K562 (cell line): ENCODE results near the gene DLGAP1. TPM values are rescaled to one million over a fixed set of nuclear protein-coding genes. Genes with fewer than 3 reads are reported as not detected.

Source experiments
- ATAC-seq: fragments of 200-7000 bp; cut with Tn5 transposase; 3 replicates; pipeline ENCODE4 v1.9.1; 2020; ENCODE audit warnings: moderate library complexity
- BruUV-seq: library from RNA; stranded (reverse); fragments of 400-500 nt; replicated peaks from 2 replicates; lab custom pipeline; 2021; lab: Mats Ljungman, UMichigan
- CTCF ChIA-PET: fragments of 300-600 bp; formaldehyde crosslinking; extraction: SDS; loops from one replicate; lab custom pipeline; 2021; ENCODE audit warnings: low intra/inter-chr PET ratio; lab: Yijun Ruan, JAX
- POLR2A ChIA-PET: fragments of 300-600, 350-650 bp; sonication (Branson Sonifier 250); formaldehyde crosslinking; extraction: SDS; loops from one replicate; lab custom pipeline; 2021; ENCODE audit warnings: antibody characterized with exemption, inconsistent platforms; lab: Yijun Ruan, JAX
- DNase-seq, 4 experiments: peaks; one replicate each; pipeline versions ENCODE4 v3.0.0 to v3.0.0-alpha.2; 2011 to 2018; ENCODE audit warnings: low spot score in 3 of 4, mixed read lengths in 3 of 4; ENCODE audit errors: extremely low read depth in 1 of 4
- FAIRE-seq: peaks from 2 replicates; lab custom pipeline; 2011; peaks lifted over from hg19 to GRCh38; lab: Jason Lieb, UNC
- H2AFZ ChIP-seq: 2 replicates; pipeline ENCODE4 v1.6.0; 2011; ENCODE audit warnings: low read depth, low read length, control low read depth, inconsistent platforms
- H3K27ac ChIP-seq: fragments of 200-600 bp; 3 replicates; pipeline ENCODE4 v1.8.0; 2011; ENCODE audit warnings: low read depth, mild to moderate bottlenecking, control low read depth, inconsistent platforms, low read length, moderate library complexity, mixed read lengths; ENCODE audit errors: extremely low read depth
- H3K27me3 ChIP-seq, 2 experiments: fragments of 300-600 bp in 1 of 2; 2 replicates in 1 of 2; 3 replicates in 1 of 2; pipeline versions ENCODE4 v1.6.0 to v1.8.0; 2011; ENCODE audit warnings: inconsistent platforms in 2 of 2, low read length in 2 of 2, mild to moderate bottlenecking in 1 of 2, mixed read lengths in 1 of 2, moderate library complexity in 1 of 2; ENCODE audit not compliant: control insufficient read depth in 2 of 2, insufficient read depth in 2 of 2
- H3K36me3 ChIP-seq: fragments of 300-600 bp; 3 replicates; pipeline ENCODE4 v1.8.0; 2011; ENCODE audit warnings: mild to moderate bottlenecking, low read length, inconsistent platforms; ENCODE audit not compliant: control insufficient read depth, insufficient read depth
- H3K4me1 ChIP-seq, 2 experiments: fragments of 200-600 bp in 1 of 2; replicated peaks in 1 of 2; 2 replicates in 1 of 2; 3 replicates in 1 of 2; pipeline versions ENCODE4 v1.5.1 to v1.8.0; 2011; ENCODE audit warnings: inconsistent platforms in 2 of 2, low read length in 2 of 2, mild to moderate bottlenecking in 1 of 2, mixed read lengths in 1 of 2, moderate library complexity in 1 of 2; ENCODE audit not compliant: control insufficient read depth in 2 of 2, insufficient read depth in 2 of 2
- H3K4me2 ChIP-seq: 2 replicates; pipeline ENCODE4 v1.6.1; 2011; ENCODE audit warnings: low read length, control low read depth, inconsistent platforms, mixed read lengths; ENCODE audit not compliant: insufficient read depth
- H3K4me3 ChIP-seq: fragments of 200-600 bp; sonication (generic), shearing (Covaris generic); 2 replicates; pipeline ENCODE4 v1.5.1; 2016; ENCODE audit warnings: control low read depth, inconsistent platforms
- H3K79me2 ChIP-seq: fragments of 200-600 bp; 3 replicates; pipeline ENCODE4 v1.8.0; 2011; ENCODE audit warnings: low read length, inconsistent platforms; ENCODE audit not compliant: control insufficient read depth, insufficient read depth
- H3K9ac ChIP-seq, 2 experiments: 2 replicates each; pipeline versions ENCODE4 v1.6.0 to v1.6.1; 2011; ENCODE audit warnings: low read depth in 2 of 2, low read length in 2 of 2, control low read depth in 1 of 2, inconsistent platforms in 1 of 2, mild to moderate bottlenecking in 1 of 2, mixed read lengths in 1 of 2; ENCODE audit not compliant: insufficient read depth in 1 of 2
- H3K9me1 ChIP-seq: one replicate; pipeline ENCODE4 v1.6.0; 2011; ENCODE audit warnings: inconsistent platforms, mild to moderate bottlenecking, low read length, moderate library complexity; ENCODE audit not compliant: control insufficient read depth, insufficient read depth
- H3K9me3 ChIP-seq: replicated peaks from 2 replicates; pipeline ENCODE4 v1.5.1; 2011; ENCODE audit warnings: low read depth, low read length, inconsistent platforms; ENCODE audit not compliant: control insufficient read depth, insufficient read depth
- H4K20me1 ChIP-seq: replicated peaks from 2 replicates; pipeline ENCODE4 v1.6.1; 2011; ENCODE audit warnings: low read length, inconsistent platforms, mixed read lengths; ENCODE audit not compliant: control insufficient read depth, insufficient read depth
- BCL6 ChIP-seq: fragments of 250-450 bp; sonication (Bioruptor Pico); IDR thresholded peaks from 2 replicates; pipeline ENCODE4 v1.4.0; 2020
- BCLAF1 ChIP-seq, 2 experiments: fragments of 450-650 bp in 1 of 2; IDR thresholded peaks; 2 replicates each; pipeline ENCODE4 v1.6.1; 2011 to 2017; ENCODE audit warnings: low read depth in 2 of 2, antibody characterized with exemption in 1 of 2, borderline replicate concordance in 1 of 2, low read length in 1 of 2, mild to moderate bottlenecking in 1 of 2, mixed read lengths in 1 of 2; ENCODE audit not compliant: control insufficient read depth in 1 of 2
- BDP1 ChIP-seq: IDR thresholded peaks from 3 replicates; pipeline ENCODE4 v1.6.1; 2011; ENCODE audit not compliant: insufficient read length, insufficient read depth
- C11orf30 ChIP-seq: fragments of 450-650 bp; IDR thresholded peaks from 2 replicates; pipeline ENCODE4 v1.6.1; 2016; ENCODE audit warnings: low read depth, mild to moderate bottlenecking
- CHD1 ChIP-seq: fragments of 200-600 bp; sonication (generic); IDR thresholded peaks from one replicate; pipeline ENCODE4 v1.6.1; 2012; ENCODE audit warnings: mild to moderate bottlenecking, moderate library complexity, low read length, inconsistent platforms
- GTF3C2 ChIP-seq: IDR thresholded peaks from 3 replicates; pipeline ENCODE4 v1.6.1; 2011; ENCODE audit warnings: borderline replicate concordance, mild to moderate bottlenecking, moderate library complexity; ENCODE audit not compliant: insufficient read length; ENCODE audit errors: extremely low read depth
- MED1 ChIP-seq: sonication (generic); formaldehyde crosslinking; IDR thresholded peaks from 2 replicates; pipeline ENCODE4 v1.8.1; 2023; ENCODE audit warnings: missing genetic modification reagents, borderline replicate concordance
- NCOA1 ChIP-seq: fragments of 450-650 bp; IDR thresholded peaks from 2 replicates; pipeline ENCODE4 v1.6.1; 2016; ENCODE audit warnings: low read depth
- NFE2 ChIP-seq: IDR thresholded peaks from 2 replicates; pipeline ENCODE4 v1.6.1; 2014; ENCODE audit warnings: antibody characterized with exemption, low read depth
- NR2C2 ChIP-seq, 2 experiments: fragments of 200-800 bp in 1 of 2; sonication (Bioruptor generic) in 1 of 2; sonication (generic) in 1 of 2; formaldehyde crosslinking in 1 of 2; IDR thresholded peaks; 2 replicates each; pipeline versions ENCODE4 v1.6.1 to v1.8.0; 2016 to 2022; ENCODE audit warnings: mild to moderate bottlenecking in 1 of 2, missing compliant biosample characterization in 1 of 2, missing genetic modification characterization in 1 of 2, missing genetic modification reagents in 1 of 2
- PHB ChIP-seq: fragments of 250-450 bp; sonication (Bioruptor Pico); IDR thresholded peaks from 2 replicates; pipeline ENCODE4 v1.5.0; 2021
- PYGO2 ChIP-seq: fragments of 450-650 bp; IDR thresholded peaks from 2 replicates; pipeline ENCODE4 v1.6.1; 2016; ENCODE audit warnings: mild to moderate bottlenecking, missing genetic modification characterization, moderate library complexity, missing compliant biosample characterization
- RBM22 ChIP-seq: fragments of 200-400 bp; formaldehyde crosslinking; IDR thresholded peaks from 2 replicates; pipeline ENCODE4 v1.6.1; 2018; ENCODE audit warnings: low read length, low read depth; ENCODE audit not compliant: poor library complexity, severe bottlenecking
- SLC30A9 ChIP-seq: fragments of 250-450 bp; sonication (Bioruptor Pico); IDR thresholded peaks from 2 replicates; pipeline ENCODE4 v1.8.0; 2022; ENCODE audit warnings: mild to moderate bottlenecking, moderate library complexity
- ZNF699 ChIP-seq: fragments of 250-450 bp; sonication (Bioruptor Pico); IDR thresholded peaks from 2 replicates; pipeline ENCODE4 v1.8.0; 2021; ENCODE audit warnings: mild to moderate bottlenecking, moderate library complexity; ENCODE audit not compliant: insufficient replicate concordance
- ZNF780A ChIP-seq: fragments of 250-450 bp; sonication (Bioruptor Pico); IDR thresholded peaks from 2 replicates; pipeline ENCODE4 v1.5.0; 2021; ENCODE audit warnings: mild to moderate bottlenecking
- WGBS: fragments of 100-300 bp; shearing (Covaris generic); methylation state at CpG from one replicate; pipeline ENCODE4 v1.1.6; 2016; ENCODE audit warnings: low coverage, mixed read lengths; ENCODE audit not compliant: insufficient coverage; ENCODE audit errors: missing lambda C conversion rate; 5-methylcytosine and 5-hydroxymethylcytosine counted together
- in situ Hi-C: fragments of 300-500 bp; cut with MboI; formaldehyde crosslinking; loops from 4 replicates; pipeline ENCODE4 v1.15.0; 2018; ENCODE audit warnings: inconsistent platforms, mixed read lengths
- intact Hi-C: fragments of 100-400 bp; cut with micrococcal nuclease; formaldehyde crosslinking; loops from 2 replicates; pipeline ENCODE4 v1.14.2; 2022
- polyA plus RNA-seq, 8 experiments: library from polyadenylated mRNA; depleted of rRNA in 4 of 8; stranded (reverse) in 5 of 8; unstranded in 3 of 8; fragments of >200 nt; fragmentation: Nextera tagmentation in 2 of 8; fragmentation: Illumina TruSeq in 1 of 8; extraction: Ambion mirVana in 2 of 8; extraction: Trizol in 1 of 8; gene quantifications; 2 replicates each; pipeline versions ENCODE4 v1.2.1 to v1.2.3, GENCODE V29; 2011 to 2014; ENCODE audit warnings: inconsistent platforms in 1 of 8, missing spikeins in 1 of 8
- total RNA-seq, 7 experiments: library from RNA; depleted of rRNA in 6 of 7; stranded (reverse); fragments of >200 nt in 6 of 7; fragmentation: Illumina TruSeq in 2 of 7; extraction: Trizol in 2 of 7; gene quantifications; 2 replicates each; pipeline versions ENCODE4 v1.2.1 to v1.2.3, GENCODE V29; 2011 to 2021; ENCODE audit warnings: low replicate concordance in 1 of 7

The DLGAP1 gene
- total and polyA plus RNA-seq, 9 of the 15 experiments (the other 6 are each of a cell fraction or from before 2014, with no cell fraction given): 0.04 to 0.22 (median 0.08) TPM

GRCh38 chr18:4276953-4277585 is 178.0 kb downstream of the DLGAP1 start:
- H3K4me2 ChIP-seq: no peak overlapping the region
- no peaks in the 10 kb centered on the region for H3K36me3 ChIP-seq
- ATAC-seq (no peak), DNase-seq (no peak), FAIRE-seq (no peak)
- under 1% methylated on average over 5 of the region's 5 CpGs for WGBS
- H3K4me3 ChIP-seq: no peak overlapping the region
- CTCF ChIA-PET: no interaction called here
- H3K27ac ChIP-seq: no peak overlapping the region
- in situ Hi-C loops: no loop called here
- no peaks in the 10 kb centered on the region; the same call in 1 of the 2 replicates for H3K9me3 ChIP-seq
- no peak overlapping the region for H2AFZ ChIP-seq
- BruUV-seq: no TSS peak
- no peaks in the 10 kb centered on the region for H3K27me3 ChIP-seq
- no peaks in the 10 kb centered on the region for H3K79me2 ChIP-seq
- H3K9ac ChIP-seq: no peak overlapping the region
- POLR2A ChIA-PET: no interaction called here
- intact Hi-C loops: no loop called here
- no peaks in the 10 kb centered on the region for H3K9me1 ChIP-seq
- H4K20me1 ChIP-seq: no peaks in the 10 kb centered on the region
- no peaks in the 10 kb centered on the region for H3K4me1 ChIP-seq
- TF ChIP-seq CHD1 (no peak), PYGO2 (no peak), NR2C2 (CRISPR knock-in tag; IDR thresholded peaks at IDR 0.05) (no peak), NR2C2 (tag; IDR thresholded peaks at IDR 0.05) (no peak), MED1 (CRISPR knock-in tag) (no peak), ZNF780A (no peak), BCLAF1 (IDR thresholded peaks at IDR 0.05; ENCODE audit: borderline replicate concordance in 1 of 2, control insufficient read depth in 1 of 2, low read depth in 2 of 2, low read length in 1 of 2) (no peak), BCL6 (no peak), NFE2 (no peak), ZNF699 (CRISPR knock-in tag) (no peak), PHB (no peak), SLC30A9 (CRISPR knock-in tag) (no peak), RBM22 (no peak), BDP1 (no peak), NCOA1 (no peak), C11orf30 (no peak), GTF3C2 (no peak)
